HG02571 (cell line): Measurements from ENCODE around the gene LRRC25.

Source experiments
- ATAC-seq: cut with Tn5 transposase; IDR thresholded peaks from one replicate; pipeline ENCODE4 v1.9.1; 2021; ENCODE audit warnings: mild to moderate bottlenecking, moderate library complexity; ENCODE audit not compliant: unreplicated experiment

Gene LRRC25

DNA sequence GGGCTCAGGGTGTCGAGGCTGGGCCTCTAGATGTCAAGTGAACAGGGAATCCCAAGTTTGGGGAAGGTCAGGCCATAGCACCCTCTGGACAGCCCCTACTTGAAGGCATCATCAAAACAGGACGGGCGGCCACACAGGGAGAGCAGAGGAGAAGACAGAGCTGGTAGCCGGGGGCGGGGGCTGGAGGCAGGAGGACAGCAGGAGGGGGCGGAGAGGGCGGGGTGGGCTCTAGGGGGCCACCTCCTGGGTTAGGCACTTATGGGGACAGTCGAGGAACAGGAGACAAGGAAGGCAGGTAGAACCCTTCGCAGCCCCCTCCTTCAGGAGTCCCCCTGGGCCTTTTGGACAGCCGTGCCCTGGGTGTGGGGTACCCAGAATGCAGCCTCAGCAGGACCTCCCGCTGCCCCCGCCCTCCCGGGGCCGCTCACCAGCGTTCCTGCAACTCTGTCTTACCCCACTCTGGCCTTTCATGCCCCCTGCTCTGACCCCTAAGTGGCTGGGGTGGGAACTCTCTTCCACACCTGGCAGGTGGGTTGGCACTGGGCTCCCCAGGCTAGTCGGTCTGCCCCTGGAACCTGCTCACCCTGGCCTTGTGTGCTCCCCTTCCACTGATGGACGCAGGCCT lies 27.6 kb upstream of the LRRC25 start:
- no peak for ATAC-seq

DNA sequence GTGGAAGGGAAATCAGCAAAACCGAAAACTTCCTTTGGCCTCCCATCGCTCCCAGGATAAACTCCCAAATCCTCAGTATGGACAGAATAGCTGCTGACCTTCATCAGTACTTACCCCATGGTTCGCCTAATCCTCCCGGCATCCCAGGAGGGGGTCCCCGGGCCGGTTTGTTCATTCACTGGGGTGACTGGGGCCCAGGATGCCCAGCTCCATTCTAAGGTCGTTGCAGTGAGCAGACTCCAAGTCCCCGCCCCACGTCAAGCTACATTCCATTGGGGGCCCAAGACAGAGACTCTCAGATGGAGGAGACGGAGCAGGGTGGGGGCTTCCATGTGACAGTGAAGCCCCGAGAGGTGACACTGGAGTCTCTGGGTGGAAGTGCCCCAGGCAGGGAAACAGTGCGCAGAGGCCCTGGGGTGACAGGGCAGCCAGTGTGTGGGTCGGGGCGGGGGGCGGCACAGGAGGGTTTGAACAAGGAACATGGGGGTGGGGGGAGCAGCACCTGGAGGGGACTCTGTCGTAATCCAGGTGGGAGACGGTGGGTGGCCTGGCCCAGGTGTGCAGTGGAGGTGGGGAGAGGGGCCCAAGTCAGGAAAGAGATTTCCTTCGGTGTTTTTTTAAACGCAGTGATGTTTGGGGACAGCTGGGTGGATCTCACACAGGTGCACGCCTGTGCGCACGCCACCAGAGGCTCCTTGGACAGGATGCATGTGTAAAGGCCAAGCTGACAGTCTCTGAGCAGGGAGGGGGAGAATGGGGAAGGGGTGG lies 26.9 kb upstream of the LRRC25 start:
- no peak for ATAC-seq

DNA sequence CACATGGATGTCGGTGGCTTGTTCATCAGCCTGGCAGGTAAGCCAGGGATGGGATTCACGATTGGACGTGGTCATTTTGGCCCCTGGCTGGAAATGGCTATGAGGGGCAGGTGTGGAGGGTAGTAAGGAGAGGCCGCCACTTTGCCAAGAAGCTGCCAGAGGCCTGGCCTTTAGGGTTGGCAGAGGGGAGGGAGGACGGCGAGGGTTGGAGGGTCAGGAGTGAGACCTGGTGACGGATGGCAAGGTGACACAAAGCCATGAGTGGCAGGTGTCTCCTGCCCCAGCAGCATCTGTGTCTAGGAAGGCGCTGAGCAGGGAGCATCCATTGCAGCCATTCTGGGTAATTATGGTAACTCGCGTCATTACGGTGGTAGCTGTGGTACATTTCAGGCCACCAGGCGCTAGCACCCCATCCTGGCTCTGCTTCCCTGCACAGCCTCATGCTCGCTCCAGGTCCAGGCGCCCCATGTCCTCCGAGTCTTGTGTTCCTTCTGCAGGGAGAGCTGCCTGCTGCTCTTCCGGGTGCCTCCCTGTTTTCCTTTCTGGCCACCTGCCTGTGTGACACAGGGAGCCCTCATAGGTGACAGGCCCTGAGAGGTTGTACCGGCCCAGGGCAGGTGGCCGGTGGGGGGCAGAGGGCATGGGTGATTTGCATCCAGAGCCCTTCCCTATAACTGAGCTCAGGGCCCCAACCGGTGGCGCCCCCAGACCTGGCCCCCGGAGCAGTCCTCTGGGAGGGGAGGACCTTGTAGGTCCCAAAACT lies 26.0 kb upstream of the LRRC25 start:
- ATAC-seq = no peak

DNA sequence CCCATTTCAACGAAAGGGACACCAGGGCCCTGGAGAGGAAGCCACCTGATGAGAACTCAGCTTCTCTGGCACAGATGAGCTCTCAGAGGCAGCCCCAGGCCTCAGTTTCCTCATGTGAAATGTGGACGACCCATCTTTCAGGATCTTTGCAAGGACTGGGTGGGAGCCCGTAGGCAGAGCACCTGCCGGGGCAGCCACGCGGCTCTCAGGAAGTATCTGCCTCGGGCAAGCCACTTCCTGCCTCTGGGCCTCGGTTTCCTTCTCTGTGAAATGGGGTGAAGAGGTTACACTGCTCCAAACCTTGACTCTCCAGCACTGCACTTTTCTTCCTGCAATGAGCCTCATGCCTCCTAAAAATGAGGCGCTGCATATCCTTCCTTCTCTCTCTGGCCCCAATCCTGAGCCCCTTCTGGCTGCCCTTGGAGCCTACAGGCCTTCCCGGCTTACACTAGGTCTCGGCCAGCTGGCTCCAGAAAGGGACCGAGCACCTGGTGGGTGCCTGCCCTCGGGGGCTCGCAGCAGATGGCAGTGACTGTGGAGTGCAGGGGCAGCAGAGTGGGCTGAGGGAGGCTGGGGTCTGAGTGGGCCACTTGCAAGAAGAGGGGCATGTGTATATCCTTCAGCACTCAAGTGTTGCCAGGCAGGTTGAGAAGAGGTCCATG lies 25.2 kb upstream of the LRRC25 start:
- no peak for ATAC-seq

DNA sequence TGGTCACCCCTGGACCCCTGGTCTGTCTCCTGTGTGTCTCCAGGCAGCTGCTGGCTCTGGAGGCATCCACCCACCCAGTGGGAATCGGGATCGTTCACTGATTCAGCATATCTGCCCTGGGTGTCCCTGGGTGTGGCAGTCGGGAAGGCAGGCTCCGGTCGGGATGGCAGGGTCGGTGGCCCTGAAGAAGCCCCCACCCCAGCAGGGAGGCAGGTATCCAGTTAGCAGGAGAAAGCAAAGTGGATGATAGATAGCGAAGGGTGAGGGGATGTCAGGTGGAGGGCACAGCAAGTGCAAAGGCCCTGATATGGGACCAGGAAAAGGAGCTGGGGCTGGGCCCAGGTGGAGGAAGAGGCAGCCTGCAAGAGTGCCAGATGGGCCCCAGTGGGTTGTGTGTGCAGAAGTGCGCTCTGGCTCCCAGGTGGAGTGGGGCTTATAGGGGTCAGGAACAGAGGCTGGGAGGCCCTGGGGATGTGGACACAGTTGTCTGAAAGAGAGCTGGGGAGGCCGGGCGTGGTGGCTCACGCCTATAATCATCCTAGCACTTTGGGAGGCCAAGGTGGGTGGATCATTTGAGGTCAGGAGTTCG lies 24.0 kb upstream of the LRRC25 start:
- ATAC-seq = no peak

DNA sequence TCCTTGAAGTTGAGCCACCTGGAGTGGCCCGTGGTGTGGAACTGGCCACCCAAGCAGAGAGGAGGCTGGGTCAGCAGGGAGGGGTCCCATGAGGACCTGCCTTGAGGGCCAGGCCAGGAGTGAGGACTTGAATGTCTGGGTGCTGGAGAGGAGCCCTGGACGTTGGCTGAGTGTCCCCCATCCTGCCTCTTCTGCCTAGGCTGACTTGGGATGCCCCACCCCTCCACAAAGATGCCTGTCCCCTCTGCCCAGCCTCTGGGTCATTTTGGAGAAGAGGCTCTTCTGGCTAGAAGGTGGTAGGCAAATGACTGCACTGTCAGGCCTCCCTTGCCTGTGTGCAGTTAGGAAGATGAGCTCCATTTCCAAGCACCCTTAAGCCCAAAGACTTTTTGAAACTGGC lies 23.5 kb upstream of the LRRC25 start:
- no peak for ATAC-seq

DNA sequence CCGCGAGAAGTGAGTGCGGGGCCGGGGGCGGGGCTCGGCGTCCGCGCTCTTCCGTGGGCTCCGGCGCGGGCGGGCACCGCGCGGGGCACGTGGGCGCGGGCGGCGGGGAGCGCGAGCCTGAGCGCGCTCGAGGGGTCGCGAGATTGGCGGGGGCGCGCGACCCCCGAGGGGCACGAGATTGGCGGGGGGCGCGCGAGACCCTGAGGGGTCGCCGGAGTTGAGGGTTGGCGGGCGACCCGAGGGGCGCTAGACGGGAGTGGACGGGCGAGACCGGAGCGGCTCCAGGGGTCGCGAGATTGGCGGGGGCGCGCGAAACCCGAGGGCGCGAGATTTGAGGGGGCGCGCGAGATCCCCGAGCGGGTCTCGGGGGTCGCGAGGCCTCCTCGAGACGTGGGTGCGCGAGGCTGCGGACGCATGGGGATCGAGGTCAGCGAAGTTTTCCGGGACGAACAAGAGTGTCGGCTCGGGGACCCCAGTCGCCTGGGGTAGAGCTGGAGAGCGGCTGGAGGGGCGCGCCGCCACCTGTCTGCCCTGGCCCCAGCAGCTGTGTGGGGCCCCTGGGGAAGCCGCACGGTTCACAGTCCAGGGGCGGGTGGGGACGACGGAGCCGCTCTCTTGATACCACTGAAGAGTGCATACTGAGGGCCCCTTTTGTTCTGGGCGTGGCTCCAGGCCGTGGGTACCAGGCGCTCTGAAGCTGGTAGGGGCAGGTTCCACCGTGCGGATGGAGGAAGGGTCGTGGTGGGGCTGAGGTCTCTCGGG lies 22.5 kb upstream of the LRRC25 start:
- no peak for ATAC-seq

DNA sequence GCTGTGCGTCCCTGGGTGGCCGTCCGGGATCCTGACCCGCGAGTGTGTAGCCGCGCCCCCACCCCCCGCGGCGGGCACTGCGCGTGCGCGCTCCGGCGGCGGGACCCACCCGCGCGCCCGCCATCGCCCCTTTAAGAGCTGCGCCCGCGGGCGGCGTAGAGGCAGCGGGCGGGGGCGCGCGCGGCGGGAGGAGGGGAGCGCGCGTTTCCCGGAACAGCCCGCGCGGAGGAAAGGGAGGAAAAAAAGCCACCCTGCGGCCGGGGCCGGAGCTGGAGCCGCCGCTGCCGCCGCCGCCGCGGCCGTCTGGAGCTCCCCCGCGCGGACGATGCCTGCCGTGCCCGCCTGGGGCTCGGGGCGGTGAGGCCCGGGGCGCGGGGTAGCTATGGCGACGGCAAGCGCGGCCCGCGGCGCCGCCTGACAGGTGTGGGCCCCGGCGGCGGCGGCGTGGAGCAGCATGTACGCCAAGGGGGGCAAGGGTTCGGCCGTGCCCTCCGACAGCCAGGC lies 21.8 kb upstream of the LRRC25 start, which contains the start of gene SSBP4:
SSBP4 (plus strand) TSS at position 204 of the 504 bp plus-strand sequence; CDS start at position 455, 251 bp downstream.
- no peak for ATAC-seq

DNA sequence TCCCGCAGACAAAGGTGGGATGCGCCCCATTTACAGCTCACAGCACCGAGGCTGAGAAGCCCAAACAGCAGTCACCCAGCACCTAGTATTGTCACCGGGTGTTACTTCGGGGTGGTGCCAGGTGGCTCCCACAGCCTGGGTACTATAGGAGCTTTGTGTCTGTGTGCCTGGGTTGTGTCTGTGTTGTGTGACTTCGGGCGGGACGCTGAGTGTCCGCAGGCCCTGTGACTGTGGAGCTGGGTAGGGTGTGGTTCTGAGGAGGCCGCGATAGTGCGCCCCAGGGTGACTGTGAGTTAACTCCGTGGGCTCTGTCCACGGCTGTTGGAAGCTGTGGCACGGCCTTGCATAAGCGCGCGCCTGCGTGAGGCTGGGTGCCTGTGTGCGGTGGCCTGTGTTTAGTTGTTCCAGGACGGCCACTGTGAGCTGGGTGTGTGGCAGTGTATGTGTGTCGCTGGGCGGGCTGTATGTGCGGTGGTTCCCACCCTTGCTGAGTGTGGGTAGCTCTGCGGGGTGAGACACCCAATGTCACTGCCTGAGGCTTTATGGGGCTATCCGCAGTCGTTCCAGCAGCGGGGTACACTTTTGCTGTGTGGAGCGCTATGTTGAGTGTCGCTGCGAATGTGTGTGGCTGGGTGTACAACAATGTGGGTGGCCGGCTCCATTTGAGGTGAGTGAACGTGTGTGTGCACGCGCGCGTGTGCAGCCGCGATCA lies 21.2 kb upstream of the LRRC25 start:
- no peak for ATAC-seq

DNA sequence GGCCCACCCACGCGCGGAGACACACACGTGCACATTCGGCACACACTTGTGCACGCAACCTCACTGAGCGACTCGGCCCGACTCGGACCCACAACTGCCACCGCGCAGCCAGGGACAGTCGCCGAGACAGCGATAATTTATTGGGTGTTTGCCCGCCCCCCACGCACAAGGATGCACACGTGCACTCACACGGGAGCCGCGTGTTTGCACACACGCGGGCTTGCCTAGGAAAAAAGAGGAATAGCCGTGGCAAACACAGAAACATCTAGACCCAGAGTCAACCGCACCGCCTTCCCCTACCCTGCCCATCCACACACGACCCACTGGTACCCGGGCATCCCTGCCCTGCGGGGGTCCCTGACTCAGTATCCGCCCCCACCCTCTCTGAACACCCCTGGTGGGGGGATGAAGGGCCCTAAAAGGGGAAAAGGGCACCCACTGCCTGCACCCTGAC lies 20.6 kb upstream of the LRRC25 start:
- ATAC-seq = no peak

DNA sequence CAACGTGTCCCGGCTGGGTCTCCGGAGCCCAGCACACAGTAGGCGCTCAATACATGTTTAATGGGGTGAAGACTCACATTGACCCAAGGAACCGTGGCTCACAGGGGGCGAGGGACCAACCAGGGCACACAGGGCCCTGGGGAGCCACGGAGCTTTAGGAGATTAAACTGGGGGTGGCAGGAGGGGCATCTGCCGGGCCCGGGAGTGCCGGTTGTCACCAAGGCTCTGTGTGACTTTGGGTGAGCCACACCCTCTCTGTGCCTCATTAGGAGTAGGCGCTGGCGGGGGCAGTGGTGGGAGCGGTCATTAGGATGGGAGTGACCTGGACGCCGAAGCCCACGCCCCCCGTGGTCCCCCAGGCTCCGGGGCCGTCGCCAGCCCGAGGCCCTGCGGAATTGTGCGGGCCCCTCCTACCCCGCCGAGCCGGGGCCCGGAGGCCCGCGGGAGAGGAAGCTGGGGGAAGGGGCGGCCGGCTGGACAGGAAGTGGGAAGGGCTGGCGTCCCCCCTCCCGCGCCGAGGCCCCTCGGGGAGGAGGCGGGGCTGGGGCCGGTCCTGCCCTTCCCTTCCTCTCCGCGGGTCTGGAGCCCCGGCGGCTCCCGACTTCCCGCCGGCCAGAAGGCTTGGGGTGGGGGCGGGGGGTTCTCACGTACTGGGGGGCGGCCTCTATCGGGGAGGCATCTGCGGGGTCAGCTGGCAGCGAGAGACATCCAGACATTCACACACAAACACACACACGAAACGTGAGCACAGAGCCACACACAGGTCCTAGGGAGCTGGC lies 20.0 kb upstream of the LRRC25 start:
- no peak for ATAC-seq

DNA sequence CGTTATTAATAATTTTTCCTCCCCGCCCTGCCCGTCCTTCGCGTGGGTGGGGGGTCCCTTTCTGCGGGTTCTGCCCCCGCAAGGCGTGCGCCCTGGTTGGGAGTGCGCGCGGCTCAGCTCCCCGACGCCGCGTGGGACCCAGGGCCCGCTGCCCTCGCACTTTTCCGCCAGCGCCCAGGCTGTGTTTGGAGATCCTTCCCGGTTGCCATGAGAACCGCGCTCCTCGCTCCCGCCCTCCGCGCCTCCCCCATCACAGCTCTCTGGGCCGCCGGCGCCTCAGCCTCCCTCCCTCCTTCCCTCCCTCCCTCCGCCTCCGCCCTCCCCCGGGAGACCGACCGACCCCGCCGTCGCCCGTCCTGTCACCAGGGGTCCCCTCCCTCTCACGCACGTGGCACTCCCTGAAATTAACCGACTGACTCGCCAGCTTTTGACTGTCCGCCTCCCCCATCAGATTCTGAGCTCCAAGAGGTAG lies 19.4 kb upstream of the LRRC25 start:
- no peak for ATAC-seq

DNA sequence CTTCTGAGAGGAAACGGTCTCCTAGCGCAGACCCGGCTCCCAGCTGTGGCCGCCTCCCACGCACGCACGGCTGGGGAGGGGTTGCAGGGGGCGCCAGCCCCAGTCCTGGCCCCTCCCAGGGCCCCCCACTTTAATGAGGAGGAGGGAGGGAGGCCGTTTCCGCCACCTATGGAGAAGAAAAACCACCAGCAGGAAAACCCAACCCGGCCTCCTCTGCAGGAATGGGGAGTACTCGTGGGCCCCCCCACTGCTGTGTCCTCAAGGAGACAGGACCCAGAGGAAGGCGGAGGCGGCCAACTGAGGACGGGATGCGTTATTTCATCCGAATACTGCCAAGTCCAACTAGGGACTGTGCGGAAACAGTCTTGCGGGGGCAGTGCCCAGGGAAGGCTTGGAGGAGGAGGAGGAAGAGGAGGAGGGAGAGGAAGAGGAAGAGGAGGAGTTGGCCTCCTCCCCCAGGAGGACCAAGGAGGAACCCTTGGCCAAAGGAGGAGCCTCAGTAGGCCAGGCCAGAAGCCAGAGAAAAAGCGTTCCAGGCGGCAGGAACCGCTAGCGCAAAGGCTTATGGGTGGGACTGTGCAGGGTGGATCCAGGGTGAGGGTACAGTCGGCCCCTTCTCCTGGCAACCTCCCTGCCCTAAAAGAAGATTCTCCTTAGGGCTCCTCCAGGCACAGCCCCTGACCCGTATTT lies 17.9 kb upstream of the LRRC25 start:
- ATAC-seq = no peak

DNA sequence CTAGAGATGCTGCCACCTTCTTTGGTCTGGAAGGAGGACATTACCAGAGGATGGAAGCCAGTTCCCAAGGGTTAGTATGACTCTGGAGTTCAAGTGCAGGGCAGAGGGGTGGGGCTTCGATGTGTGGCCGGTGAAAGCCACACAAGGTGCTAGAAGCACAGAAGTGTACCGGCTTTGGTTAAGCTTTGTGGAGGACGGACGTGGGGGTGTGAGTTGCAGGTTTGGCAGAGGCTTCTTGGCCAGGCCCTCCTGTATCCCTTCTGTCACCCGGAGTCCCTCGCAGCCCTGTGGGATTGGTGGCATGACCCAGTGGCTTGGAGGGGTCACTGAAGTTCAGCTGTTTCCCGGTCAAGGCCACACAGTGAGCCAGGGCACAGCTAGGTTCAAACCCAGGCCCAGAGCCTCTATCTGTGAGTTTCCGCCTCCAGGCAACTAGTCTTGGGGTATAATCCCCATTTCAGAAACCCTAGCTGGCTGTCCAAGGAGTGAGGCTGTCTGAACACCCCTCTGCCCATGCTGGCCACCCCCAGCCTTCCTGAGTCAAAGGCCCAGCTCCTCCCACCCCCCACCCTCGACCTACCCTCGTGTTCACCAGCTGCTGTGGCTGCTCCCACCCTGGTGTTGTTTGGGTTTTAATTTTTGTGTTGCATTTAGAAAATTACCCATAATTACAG lies 17.2 kb upstream of the LRRC25 start:
- no peak for ATAC-seq

DNA sequence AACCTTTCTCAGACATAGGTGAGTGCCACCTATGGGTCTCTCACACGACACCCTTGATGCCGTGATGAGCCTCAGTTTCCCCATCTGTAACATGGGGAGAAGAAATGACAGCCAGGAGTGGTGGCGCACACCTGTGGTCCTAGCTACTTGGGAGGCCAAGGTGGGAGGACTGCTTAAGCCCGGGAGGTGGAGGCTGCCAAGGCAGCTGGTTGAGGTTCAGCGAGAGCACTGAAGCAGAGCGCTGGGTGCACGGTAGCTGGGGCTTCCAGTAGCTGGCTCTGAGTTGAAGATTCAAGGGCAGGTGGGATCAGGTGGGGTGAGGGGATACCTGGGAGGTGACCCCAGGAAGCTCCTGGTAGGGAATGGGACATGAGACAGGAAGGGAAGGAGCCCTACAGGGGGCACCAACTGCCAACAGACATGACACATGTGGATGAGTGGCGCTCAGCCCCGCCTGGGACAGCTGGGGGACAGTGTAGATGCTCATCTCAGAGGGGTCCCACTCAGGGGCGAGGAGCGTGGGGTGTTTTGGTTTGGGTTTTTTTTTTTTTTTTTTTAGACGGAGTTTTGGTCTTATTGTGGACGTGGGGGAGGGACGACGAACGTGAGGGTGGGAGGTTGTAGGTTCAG lies 15.3 kb upstream of the LRRC25 start:
- ATAC-seq = no peak

DNA sequence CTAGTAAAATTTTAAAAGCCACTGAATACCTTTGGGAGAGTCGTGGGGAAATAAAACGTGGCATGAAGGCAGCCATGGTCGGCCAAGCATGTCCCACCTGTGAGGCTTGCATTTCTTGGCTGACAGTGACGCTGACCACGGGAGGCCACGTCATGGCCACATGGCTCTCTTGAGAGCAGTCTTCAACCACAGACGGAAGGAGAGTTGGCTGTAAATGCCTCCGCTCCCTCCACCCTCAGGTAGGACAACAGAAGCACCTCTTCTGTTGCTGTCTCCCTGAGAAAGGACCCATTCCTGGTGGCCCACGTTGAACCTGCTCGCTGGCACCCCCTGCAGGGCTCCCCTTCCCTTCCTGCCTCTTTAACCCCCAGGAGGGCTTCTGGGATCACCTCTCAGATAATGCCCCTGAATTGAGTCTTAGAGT lies 10.6 kb upstream of the LRRC25 start:
- no peak for ATAC-seq

DNA sequence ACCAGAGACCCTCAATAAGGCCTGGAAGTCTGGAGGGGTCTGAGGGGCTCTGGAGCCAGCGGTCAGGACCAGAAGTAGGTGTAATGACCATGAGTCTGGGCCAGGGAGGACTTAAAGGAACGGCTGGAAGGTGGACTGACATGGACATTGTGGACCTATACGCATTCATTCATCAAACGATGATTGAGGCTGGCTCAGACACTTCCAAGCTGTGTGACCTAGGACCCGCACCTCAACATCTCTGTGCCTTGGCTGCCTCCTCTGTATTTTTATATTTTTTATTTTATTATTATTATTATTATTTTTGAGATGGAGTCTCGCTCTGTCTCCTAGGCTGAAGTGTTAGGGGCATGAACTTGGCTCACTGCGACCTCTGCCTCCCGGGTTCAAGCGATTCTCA lies 9.3 kb upstream of the LRRC25 start:
- ATAC-seq = no peak
